Osteocyte (in vitro differentiated cells): ENCODE results near the gene SCFD2. TPM values are rescaled to one million over a fixed set of nuclear protein-coding genes. Genes with fewer than 3 reads are reported as not detected.

Experiments used
- DNase-seq: peaks from one replicate; pipeline ENCODE4 v3.0.0; 2021; ENCODE audit warnings: mixed read lengths; ENCODE audit not compliant: unreplicated experiment; ENCODE audit errors: extremely low spot score
- H3K27ac Mint-ChIP-seq: one replicate; pipeline ENCODE4 v1.8.0; 2021; ENCODE audit warnings: mild to moderate bottlenecking, mixed read lengths; ENCODE audit not compliant: unreplicated experiment
- H3K27me3 Mint-ChIP-seq: one replicate; pipeline ENCODE4 v1.8.0; 2021; ENCODE audit warnings: mixed read lengths; ENCODE audit not compliant: unreplicated experiment
- H3K36me3 Mint-ChIP-seq: one replicate; pipeline ENCODE4 v1.8.0; 2021; ENCODE audit warnings: mixed read lengths; ENCODE audit not compliant: unreplicated experiment
- H3K4me1 Mint-ChIP-seq: one replicate; pipeline ENCODE4 v1.8.0; 2021; ENCODE audit warnings: mixed read lengths; ENCODE audit not compliant: unreplicated experiment
- H3K4me3 Mint-ChIP-seq: one replicate; pipeline ENCODE4 v1.8.0; 2021; ENCODE audit warnings: mild to moderate bottlenecking, moderate library complexity, mixed read lengths; ENCODE audit not compliant: unreplicated experiment
- H3K9me3 Mint-ChIP-seq: one replicate; pipeline ENCODE4 v1.8.0; 2021; ENCODE audit warnings: mixed read lengths; ENCODE audit not compliant: unreplicated experiment
- total RNA-seq: library from RNA; stranded (reverse); gene quantifications from 2 replicates; pipeline ENCODE4 v1.2.1, GENCODE V29; 2021
- TF ChIP-seq, protein P1 (sequence below): fragments of 200-600 bp; sonication (generic); IDR thresholded peaks from 2 replicates; pipeline ENCODE4 v1.5.0; 2021; ENCODE audit warnings: antibody characterized with exemption, mild to moderate bottlenecking, moderate library complexity

Gene SCFD2
- total RNA-seq, 1 donor from 2014 or later, result 14.0 TPM

DNA sequence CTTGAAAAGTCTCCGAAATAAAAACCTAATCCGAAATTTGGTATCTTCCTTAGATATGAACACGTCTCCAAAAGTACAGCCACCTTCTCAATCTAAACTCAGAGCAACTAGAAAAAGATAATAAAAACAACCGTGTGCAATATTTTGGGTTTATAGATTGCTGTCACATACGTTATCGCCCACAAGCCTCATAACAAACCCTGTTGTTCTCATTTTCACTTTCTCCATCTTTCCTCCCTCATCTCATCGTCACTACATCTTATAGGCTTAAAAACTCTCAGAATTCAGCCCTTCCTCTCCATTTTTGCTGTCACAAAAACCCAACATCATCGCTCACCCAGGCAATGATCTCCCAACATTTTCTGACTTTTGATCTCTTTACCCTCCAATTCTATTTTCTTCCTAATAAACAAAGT lies 448 bp upstream of the SCFD2 start:
- Mint-ChIP-seq H3K4me1 (peaks cover 36% of the 10 kb centered on the region), H3K9me3 (no peaks in the 10 kb centered on the region), H3K4me3 (peak overlapping the region; percentile 93), H3K27ac (peak overlapping the region; percentile 95), H3K36me3 (peaks cover 3% of the 10 kb centered on the region), H3K27me3 (peaks cover 29% of the 10 kb centered on the region)
- DNase-seq, result no peak
- TF ChIP-seq, protein P1, sequence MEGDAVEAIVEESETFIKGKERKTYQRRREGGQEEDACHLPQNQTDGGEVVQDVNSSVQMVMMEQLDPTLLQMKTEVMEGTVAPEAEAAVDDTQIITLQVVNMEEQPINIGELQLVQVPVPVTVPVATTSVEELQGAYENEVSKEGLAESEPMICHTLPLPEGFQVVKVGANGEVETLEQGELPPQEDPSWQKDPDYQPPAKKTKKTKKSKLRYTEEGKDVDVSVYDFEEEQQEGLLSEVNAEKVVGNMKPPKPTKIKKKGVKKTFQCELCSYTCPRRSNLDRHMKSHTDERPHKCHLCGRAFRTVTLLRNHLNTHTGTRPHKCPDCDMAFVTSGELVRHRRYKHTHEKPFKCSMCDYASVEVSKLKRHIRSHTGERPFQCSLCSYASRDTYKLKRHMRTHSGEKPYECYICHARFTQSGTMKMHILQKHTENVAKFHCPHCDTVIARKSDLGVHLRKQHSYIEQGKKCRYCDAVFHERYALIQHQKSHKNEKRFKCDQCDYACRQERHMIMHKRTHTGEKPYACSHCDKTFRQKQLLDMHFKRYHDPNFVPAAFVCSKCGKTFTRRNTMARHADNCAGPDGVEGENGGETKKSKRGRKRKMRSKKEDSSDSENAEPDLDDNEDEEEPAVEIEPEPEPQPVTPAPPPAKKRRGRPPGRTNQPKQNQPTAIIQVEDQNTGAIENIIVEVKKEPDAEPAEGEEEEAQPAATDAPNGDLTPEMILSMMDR, result no peak

DNA sequence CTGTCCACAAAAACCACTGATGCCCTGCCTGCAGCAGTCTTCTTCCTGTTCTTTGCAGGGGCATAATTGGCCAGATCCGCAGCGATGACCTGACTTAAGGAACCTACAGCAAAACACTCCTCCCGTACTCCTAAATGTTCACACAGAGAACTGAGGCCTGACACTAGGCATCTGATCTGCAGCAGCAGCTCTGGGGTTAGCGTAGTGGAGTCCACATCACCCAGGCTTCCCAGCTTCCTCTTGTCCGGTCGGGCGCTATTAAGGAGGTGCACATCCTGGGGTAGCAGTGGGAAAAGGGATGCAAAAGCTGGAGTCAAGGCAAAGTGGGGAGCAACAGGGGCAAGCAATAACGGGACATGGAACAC lies 758 bp downstream of the SCFD2 start:
- Mint-ChIP-seq H3K36me3 (peaks cover 3% of the 10 kb centered on the region), H3K9me3 (no peaks in the 10 kb centered on the region), H3K27ac (peak overlapping the region; percentile 45), H3K4me3 (peak overlapping the region; percentile 93), H3K27me3 (peaks cover 25% of the 10 kb centered on the region), H3K4me1 (peaks cover 37% of the 10 kb centered on the region)
- TF ChIP-seq, protein P1, result no peak
- no peak for DNase-seq

DNA sequence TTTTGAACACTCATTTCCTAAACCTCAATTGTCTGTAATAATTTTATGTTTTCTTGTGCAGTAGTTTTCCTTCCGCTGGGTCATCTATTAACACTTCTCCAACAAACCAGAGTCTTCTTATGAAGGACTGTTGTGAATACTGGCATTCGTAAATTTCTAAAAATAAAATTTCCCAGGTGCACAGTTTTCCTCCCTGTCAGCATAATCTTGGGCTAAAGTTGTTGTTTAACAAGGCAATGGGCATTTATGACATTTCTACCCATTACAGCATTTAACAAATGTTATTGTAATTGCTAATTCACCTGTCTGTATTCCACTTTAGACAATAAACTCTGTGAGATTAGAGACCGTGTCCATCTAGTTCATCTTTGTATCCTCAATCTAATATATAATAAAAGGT lies 1.2 kb downstream of the SCFD2 start:
- peaks cover 20% of the 10 kb centered on the region for H3K27me3 Mint-ChIP-seq
- H3K36me3 Mint-ChIP-seq, result peaks cover 3% of the 10 kb centered on the region
- H3K27ac Mint-ChIP-seq, result no peak overlapping the region
- H3K4me3 Mint-ChIP-seq, result peak overlapping the region; percentile 93
- H3K9me3 Mint-ChIP-seq, result no peaks in the 10 kb centered on the region
- no peak for DNase-seq
- H3K4me1 Mint-ChIP-seq, result peaks cover 37% of the 10 kb centered on the region
- TF ChIP-seq, protein P1, result no peak

DNA sequence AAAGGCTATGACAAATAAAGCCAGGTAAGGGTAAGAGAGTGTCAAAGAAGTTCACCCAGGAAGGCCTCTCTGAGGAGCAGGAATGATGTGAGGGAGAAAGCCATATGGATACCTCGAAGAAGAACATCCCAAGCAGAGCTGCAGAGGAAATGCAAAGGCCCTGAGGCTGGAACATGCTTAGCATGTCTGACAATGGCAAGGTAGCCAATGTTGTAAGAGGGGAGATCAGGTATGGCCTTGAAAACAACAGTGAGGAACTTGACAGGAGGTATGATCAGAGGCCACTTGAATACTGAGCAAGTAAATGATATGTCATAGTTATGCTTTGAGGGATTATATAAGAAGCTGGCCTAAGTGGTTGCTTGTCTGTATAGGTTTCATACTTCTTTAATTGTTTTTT lies 3.8 kb downstream of the SCFD2 start:
- Mint-ChIP-seq H3K27me3 (no peaks in the 10 kb centered on the region), H3K9me3 (no peaks in the 10 kb centered on the region), H3K27ac (no peak overlapping the region), H3K36me3 (peaks cover 3% of the 10 kb centered on the region), H3K4me3 (no peak overlapping the region), H3K4me1 (peaks cover 37% of the 10 kb centered on the region)
- DNase-seq, result no peak
- TF ChIP-seq, protein P1, result no peak

DNA sequence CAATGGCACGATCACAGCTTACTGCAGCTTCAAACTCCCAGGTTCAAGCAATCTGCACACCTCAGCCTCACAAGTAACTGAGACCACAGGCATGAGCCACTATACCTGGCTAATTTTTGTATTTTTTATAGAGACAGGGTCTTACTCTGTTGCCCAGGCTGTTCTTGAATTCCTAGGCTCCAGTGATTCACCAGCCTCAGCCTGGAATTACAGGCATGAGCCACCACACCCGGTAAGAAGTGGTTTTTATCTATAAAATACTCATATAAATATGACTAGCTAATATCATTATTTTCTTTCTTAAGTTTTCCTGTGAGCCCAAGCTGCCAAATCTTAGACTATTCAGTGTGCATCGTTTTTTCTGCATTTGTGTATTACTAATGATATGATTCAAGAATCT lies 4.4 kb downstream of the SCFD2 start:
- TF ChIP-seq, protein P1, result no peak
- Mint-ChIP-seq H3K9me3 (no peaks in the 10 kb centered on the region), H3K27ac (no peak overlapping the region), H3K4me1 (peaks cover 35% of the 10 kb centered on the region), H3K27me3 (no peaks in the 10 kb centered on the region), H3K4me3 (no peak overlapping the region), H3K36me3 (peaks cover 3% of the 10 kb centered on the region)
- no peak for DNase-seq
